ENCODE results near the gene SKIC3. TPM values are rescaled to one million over a fixed set of nuclear protein-coding genes. Genes with fewer than 3 reads are reported as not detected.

The SKIC3 gene
- total and polyA plus RNA-seq, 2 of the 13 experiments (the other 11 are each of a cell fraction or from before 2014, with no cell fraction given), result 36.9 to 61.5 TPM

GRCh38 chr5:95554647-95555548 is at the start of gene SKIC3, which contains the start of gene ARSK (continued):
- no peak for TF ChIP-seq ZNF609 (CRISPR knock-in tag; IDR thresholded peaks at IDR 0.05; ENCODE audit: borderline replicate concordance)
- no peak for TF ChIP-seq ZBTB49 (CRISPR knock-in tag; IDR thresholded peaks at IDR 0.05; ENCODE audit: borderline replicate concordance)
- TF ChIP-seq, protein P1, sequence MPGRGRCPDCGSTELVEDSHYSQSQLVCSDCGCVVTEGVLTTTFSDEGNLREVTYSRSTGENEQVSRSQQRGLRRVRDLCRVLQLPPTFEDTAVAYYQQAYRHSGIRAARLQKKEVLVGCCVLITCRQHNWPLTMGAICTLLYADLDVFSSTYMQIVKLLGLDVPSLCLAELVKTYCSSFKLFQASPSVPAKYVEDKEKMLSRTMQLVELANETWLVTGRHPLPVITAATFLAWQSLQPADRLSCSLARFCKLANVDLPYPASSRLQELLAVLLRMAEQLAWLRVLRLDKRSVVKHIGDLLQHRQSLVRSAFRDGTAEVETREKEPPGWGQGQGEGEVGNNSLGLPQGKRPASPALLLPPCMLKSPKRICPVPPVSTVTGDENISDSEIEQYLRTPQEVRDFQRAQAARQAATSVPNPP (CRISPR knock-in tag; IDR thresholded peaks at IDR 0.05), result peak; percentile 68; the same call in 1 of the 2 replicates
- TF ChIP-seq ZNF124 (CRISPR knock-in tag; IDR thresholded peaks at IDR 0.05), result no peak
- TF ChIP-seq ZNF746 (CRISPR knock-in tag; IDR thresholded peaks at IDR 0.05), result no peak
- TF ChIP-seq SALL2 (CRISPR knock-in tag; IDR thresholded peaks at IDR 0.05), result no peak; the same call in 1 of the 2 replicates
- TF ChIP-seq ZBTB14 (CRISPR knock-in tag; IDR thresholded peaks at IDR 0.05), result no peak
- TF ChIP-seq POLR2A (IDR thresholded peaks at IDR 0.05; ENCODE audit: insufficient read depth in 1 of 2, low read depth in 2 of 2, low read length in 2 of 2), result peak; percentile 80 to 84; a peak in 3 of 4 replicates
- TF ChIP-seq ZNF747 (CRISPR knock-in tag; IDR thresholded peaks at IDR 0.05; ENCODE audit: borderline replicate concordance), result 0 out of 2 replicates have a peak, but pooled peaks have one; percentile 25
- peak; percentile 62; the same call in 1 of the 2 replicates for TF ChIP-seq ZZZ3 (CRISPR knock-in tag; IDR thresholded peaks at IDR 0.05; ENCODE audit: borderline replicate concordance)
- TF ChIP-seq RXRA (CRISPR knock-in tag; IDR thresholded peaks at IDR 0.05), result peak; percentile 76
- no peak; the same call in 1 of the 2 replicates for TF ChIP-seq HIVEP1 (CRISPR knock-in tag; IDR thresholded peaks at IDR 0.05)
- no peak for TF ChIP-seq ZNF10 (CRISPR knock-in tag; IDR thresholded peaks at IDR 0.05; ENCODE audit: borderline replicate concordance, low read depth)
- TF ChIP-seq, protein P2, sequence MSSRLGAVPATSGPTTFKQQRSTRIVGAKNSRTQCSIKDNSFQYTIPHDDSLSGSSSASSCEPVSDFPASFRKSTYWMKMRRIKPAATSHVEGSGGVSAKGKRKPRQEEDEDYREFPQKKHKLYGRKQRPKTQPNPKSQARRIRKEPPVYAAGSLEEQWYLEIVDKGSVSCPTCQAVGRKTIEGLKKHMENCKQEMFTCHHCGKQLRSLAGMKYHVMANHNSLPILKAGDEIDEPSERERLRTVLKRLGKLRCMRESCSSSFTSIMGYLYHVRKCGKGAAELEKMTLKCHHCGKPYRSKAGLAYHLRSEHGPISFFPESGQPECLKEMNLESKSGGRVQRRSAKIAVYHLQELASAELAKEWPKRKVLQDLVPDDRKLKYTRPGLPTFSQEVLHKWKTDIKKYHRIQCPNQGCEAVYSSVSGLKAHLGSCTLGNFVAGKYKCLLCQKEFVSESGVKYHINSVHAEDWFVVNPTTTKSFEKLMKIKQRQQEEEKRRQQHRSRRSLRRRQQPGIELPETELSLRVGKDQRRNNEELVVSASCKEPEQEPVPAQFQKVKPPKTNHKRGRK (CRISPR knock-in tag; IDR thresholded peaks at IDR 0.05), result no peak
- TF ChIP-seq ZNF678 (CRISPR knock-in tag; IDR thresholded peaks at IDR 0.05), result no peak
